A549 treated with dexamethasone at 1 μM for 4 hours (cell line): ENCODE measurements around the gene ABHD12. TPM values are rescaled to one million over a fixed set of nuclear protein-coding genes. Genes with fewer than 3 reads are reported as not detected.

Experiments
- total RNA-seq: library from RNA; stranded (reverse); fragments of 200-300 nt; extraction: Qiagen RNA extraction; gene quantifications from 5 replicates; pipeline ENCODE4 v1.2.3, GENCODE V29; 2022

ABHD12 gene
- total RNA-seq = 114 to 156 TPM (median 142 TPM) in 5 replicates

GRCh38 chr20:25390538-25391528, at the start of gene ABHD12:
TSS of gene ABHD12 (minus strand) at chr20:25390835. CDS start at chr20:25390703, 132 bp downstream.

GRCh38 chr20:25407311-25408169, 16.9 kb upstream of the ABHD12 start, which contains the start of gene GINS1:
TSS of gene GINS1 (plus strand) at chr20:25407673. CDS start at chr20:25407821, 148 bp downstream.

Other genes starting within 250 kb of the ABHD12 start
- gene ENTPD6, start 195.1 kb downstream of the ABHD12 start, total RNA-seq = 156 to 197 TPM (median 186 TPM) in 5 replicates
- gene PYGB, start 142.8 kb downstream of the ABHD12 start, total RNA-seq = 325 to 443 TPM (median 423 TPM) in 5 replicates
- gene GINS1, start 16.8 kb upstream of the ABHD12 start, total RNA-seq = 32.1 to 43.3 TPM (median 38.1 TPM) in 5 replicates
- gene NINL, start 194.7 kb upstream of the ABHD12 start, total RNA-seq = 13.2 to 17.4 TPM (median 14.4 TPM) in 5 replicates
- gene NANP, start 233.2 kb upstream of the ABHD12 start, total RNA-seq = 7.4 to 9.4 TPM (median 8.6 TPM) in 5 replicates